ENCODE measurements around the gene DICER1.
"Not testable (repeated sequence)": the region's sequence is repeated elsewhere in the genome, so short reads cannot be mapped to it uniquely, and the experiment has no call there.

Gene DICER1

DNA sequence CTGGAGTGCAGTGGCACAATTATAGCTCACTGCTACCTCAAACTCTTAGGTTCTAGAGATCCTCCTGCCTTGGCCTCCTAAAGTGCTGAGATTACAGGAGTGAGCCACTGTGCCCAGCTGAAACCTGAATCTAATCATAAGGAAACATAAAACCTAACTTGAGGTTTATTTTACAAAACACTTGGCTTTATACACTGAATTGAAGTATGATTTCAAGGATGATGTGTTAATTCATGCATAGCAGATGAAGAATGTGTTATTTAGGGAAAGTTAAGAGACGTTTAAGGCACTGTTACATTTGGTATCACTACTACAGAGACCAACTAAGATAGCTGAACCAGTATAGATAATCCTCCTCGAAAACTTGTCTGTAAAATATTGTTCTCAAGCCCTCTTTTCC lies 6.4 kb downstream of the DICER1 start:
- DNase-seq (ENCODE audit: low read depth in 2 of 2) = no peak

DNA sequence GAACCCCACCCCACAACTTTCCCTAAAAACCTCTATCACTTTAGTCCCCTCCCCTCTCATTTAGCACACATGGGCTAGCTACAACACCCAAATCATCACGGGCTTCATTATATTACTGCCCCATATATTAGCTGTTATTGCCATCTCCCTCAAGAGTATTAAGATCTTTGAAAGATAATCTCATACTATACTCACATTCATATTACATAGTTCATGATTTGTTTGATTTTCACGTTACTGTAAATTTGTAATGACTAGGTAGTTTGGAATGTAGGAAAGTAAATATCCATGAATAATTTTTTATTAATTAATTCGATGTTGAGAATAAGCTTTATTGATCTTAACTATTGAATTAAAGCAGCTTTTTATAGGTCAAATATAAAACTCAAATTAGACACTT lies 7.9 kb downstream of the DICER1 start:
- no peak for DNase-seq (ENCODE audit: low read depth in 2 of 2)

- DNase-seq (ENCODE audit: low read depth in 2 of 2) = no peak
Measured at GRCh38 chr14:95147597-95147996, 9.7 kb downstream of the DICER1 start.

DNA sequence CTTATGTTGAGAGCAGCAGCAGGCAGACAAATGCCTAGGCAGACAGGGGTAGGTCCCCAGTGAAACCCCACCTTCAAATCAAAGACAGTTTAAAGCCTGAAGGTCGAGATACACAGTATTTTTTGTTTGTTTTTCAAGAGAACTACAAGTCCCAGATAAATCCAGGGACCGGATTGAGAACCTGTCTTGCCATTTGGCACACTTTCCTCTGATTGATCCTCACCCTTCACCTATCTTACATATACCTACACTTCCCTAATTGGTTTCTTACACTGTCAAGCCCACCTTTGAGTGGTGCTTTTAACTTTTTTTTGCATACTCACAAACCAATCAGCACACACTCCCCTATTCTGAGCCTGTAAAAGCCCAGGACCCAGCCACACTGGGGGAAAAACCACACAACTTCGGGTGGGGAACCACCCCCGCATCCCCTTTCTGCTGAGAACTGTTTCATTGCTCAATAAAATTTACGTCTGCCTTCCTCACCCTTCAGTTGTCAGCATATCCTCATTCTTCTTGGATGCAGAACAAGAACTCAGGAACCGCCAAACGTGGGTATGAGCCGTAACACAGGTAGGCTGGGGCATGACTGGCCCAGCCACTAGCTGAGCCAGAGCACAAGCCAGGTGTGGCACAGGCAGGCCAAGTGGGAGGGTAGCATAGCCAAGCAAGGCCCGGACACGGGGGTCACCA lies 11.1 kb downstream of the DICER1 start:
- no peak for DNase-seq (ENCODE audit: low read depth in 2 of 2)

GRCh38 chr14:95144849-95145248 lies 12.5 kb downstream of the DICER1 start:
- DNase-seq (ENCODE audit: low read depth in 2 of 2) = no peak

GRCh38 chr14:95143808-95144620 lies 13.3 kb downstream of the DICER1 start:
- DNase-seq (ENCODE audit: low read depth in 2 of 2) = no peak

DNA sequence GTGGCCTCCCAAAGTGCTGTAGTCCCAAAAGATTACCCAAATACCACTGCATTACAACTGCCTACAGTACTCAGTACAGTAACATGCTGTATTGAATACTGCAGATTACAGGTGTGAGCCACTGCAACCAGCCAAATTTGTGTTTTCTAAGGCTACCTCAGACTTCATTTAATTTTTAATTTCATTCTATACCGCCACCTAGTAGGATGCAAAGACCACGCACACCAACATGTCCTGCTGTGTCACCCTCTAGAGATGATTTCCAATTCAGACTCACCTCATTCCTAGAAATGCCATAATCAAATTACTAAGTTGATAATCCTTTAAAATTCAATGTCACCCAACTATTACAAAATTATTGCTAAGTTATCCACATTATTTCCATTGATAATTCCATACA lies 15.1 kb downstream of the DICER1 start:
- no peak for DNase-seq (ENCODE audit: low read depth in 2 of 2)

- DNase-seq (ENCODE audit: low read depth in 2 of 2) = no peak
Measured at GRCh38 chr14:95141684-95142083, 15.6 kb downstream of the DICER1 start.

DNA sequence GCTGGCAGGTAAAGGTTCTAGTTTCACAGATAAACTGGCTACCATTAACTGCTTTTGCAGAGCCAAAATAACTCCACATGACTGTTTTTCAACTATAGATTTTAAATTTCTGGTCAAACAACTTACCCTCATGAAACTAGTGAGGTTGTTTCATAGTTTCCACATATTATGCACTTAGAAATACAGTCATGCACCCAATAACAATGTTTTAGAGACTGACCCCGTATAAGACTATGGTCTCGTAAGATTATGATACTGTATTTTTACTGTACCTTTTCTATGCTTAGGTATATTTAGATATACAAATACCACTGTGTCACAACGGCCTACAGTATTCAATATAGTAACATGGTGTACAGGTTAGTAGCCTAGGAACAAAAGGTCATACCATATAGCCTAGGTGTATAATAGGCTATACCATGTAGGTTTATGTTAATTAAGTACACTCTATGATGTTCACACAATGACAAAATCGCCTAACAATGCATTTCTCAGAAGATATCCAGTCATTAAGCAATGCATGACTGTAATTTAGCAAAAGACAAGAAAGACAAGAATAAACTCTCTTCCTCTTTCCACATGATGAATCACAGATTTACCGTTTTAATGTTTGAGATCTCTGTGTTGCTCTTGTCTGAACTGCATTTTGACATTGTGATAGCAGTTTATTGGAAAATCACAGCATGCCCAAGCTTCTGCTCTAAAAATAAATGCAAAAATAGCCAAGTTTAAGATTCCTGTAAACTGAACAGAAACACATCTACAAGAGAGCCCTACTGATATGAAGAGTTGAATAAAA lies 17.1 kb downstream of the DICER1 start:
- no peak for DNase-seq (ENCODE audit: low read depth in 2 of 2)

DNA sequence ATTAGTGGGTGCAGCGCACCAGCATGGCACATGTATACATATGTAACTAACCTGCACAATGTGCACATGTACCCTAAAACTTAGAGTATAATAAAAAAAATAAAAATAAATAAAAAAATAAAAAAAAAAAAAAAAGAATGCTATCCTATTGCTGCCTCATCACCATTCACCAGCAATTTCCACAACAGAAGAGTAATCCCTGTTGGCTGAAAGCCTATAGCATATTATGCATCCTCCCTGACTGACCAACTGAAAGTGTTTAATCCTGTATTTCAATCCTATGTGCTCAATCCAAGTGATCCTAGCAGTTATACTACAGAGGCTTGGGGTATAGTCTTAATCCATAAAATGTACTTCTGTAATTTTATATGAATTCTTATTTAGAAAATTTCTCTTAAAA lies 18.5 kb downstream of the DICER1 start:
- DNase-seq (ENCODE audit: low read depth in 2 of 2) = no peak

- DNase-seq (ENCODE audit: low read depth in 2 of 2) = not testable (repeated sequence)
Measured at GRCh38 chr14:95138455-95138854, 18.9 kb downstream of the DICER1 start.

GRCh38 chr14:95137804-95138167 lies 19.5 kb downstream of the DICER1 start:
- DNase-seq (ENCODE audit: low read depth in 2 of 2) = no peak

DNA sequence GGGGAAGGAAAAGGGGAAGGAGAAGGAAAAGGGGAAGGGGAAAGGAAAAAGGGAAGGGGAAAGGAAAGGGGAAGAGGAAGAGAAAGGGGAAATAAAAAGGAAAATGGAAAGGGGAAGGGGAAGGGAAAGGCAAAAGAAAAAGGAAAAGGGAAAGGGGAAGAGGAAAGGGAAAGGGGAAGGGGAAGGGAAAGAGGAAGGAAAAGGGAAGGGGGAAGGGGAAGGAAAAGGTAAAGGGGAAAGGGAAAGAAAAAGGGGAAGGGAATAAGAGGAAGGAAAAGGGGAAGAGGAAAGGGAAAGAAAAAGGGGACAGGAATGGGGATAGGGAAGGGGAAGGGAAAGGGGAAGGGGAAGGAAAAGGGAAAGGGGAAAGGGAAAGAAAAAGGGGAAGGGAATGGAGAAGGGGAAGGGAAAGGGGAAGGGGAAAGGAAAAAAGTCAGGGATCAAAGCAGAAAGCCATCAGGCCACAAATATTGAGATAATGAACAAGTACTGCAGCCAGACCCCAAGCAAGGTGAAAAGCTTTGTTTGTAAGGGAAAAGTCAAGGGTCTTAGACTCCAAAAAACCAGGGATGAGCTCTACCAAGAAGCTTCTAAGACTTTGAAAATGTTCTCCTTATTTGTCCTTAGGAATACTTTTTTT lies 20.0 kb downstream of the DICER1 start:
- DNase-seq (ENCODE audit: low read depth in 2 of 2) = no peak

DNA sequence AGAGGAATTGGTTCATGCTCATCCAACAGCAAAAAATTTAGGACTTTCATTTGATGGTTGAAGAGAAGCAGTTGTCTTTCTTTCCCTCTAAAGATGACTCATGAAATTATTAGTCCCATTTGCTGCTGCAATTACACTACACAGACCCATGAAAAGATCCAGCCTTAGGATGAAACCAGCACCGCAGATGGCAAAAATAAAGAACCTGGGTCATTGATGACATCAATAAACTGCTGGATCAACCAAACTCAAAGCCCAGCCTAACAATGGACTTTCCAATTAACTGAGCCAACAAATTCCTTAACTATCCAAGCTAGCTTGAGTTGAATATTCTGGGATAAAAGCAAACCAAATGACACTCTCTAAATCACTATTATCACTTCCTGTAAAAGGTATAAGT lies 20.7 kb downstream of the DICER1 start:
- no peak for DNase-seq (ENCODE audit: low read depth in 2 of 2)

DNA sequence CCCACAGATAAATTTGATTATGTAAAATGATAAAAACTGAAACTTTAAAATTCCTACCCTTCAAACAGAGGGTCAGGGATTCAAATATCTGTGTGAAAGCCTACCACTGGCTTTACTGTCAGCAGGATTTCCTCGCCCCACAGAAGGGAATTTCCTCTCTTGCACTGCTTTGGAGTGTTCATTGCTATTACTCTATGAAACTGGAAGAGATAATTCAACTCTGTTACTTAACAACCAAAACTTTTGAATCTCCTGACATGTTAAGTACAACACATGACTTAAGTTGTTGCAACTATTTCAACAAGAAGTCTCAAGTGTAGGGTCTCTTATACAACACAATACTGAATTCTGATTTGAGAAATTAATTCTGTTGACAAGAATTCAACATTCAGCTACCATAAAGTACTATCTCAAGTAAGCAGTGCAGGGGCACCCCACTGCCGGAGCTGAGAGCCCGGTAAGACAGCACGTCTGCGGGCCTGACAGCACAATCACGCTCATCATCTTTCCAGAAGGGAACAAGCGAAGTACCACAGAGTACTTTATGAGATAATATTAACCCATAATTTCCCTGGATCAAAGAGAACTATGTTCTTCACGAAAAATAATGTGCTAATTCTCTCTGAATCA lies 22.9 kb downstream of the DICER1 start:
- no peak for DNase-seq (ENCODE audit: low read depth in 2 of 2)

DNA sequence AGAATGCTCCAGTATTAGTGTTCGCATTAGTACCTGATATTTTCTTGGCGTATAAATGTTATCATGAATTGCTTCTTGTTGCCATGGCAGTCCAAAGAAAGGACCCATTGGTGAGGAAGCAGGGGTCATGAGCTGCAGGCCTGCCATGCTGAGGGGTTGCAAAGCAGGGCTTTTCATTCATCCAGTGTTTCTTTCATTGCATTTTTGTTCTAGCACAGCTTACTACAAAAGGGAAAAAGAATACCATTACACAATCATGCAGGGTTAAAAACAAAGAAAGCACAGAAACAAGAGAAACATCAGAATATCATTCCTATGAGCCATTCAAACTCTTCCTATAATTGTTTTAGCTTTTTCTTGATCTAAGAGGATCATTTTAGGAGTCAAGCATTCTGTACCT lies 24.0 kb downstream of the DICER1 start:
- no peak for DNase-seq (ENCODE audit: low read depth in 2 of 2)

DNA sequence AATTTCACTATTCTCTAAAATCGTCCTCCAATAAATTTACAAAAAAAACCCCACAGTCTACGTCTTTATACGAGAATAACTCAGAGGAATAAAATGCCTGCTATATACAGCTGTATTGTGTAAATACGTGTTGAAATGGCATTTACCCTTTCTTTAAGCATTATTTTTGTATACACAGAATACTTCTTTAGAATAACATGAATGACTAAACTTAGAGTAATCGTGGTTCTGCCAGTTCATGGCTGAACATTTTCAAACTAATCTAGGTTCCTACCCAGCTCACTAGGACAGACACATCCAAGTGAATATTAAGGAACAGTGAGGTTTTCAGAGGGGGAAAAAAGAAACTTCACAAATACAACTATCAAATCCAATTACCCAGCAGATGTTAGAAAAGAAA lies 24.6 kb downstream of the DICER1 start:
- DNase-seq (ENCODE audit: low read depth in 2 of 2) = no peak

- no peak for DNase-seq (ENCODE audit: low read depth in 2 of 2)
Measured at GRCh38 chr14:95130549-95130948, 26.8 kb downstream of the DICER1 start.

GRCh38 chr14:95128140-95128539 lies 29.2 kb downstream of the DICER1 start:
- DNase-seq (ENCODE audit: low read depth in 2 of 2) = no peak

GRCh38 chr14:95127531-95127911 lies 29.8 kb downstream of the DICER1 start:
- DNase-seq (ENCODE audit: low read depth in 2 of 2) = no peak

DNA sequence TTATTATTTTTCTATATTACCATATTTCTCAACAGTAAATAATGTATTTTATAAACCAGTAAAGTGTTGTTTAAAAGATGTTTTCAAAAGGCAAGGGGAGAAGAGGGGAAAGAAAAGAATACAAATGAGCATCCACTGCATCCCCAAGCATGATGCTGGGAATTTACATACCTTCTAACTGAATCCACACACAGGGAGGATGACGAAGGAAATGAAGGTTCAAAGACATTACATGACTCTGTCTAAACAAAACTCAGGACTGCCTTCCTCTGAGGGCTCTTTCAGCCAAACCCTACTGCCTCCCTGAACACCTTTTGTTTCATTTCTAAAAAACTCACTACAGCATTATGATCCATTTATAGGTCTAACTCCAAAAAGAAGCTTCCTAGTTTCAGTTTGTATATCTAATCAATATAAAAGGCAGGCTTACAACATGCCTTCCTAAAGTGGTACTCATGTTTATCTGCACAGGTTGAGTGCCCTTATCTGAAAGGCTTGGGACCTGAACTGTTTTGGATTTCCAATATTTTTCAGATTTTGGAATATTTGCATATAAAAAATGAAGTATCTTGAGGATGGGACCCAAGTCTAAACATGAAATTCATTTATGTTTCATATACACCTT lies 30.3 kb downstream of the DICER1 start:
- no peak for DNase-seq (ENCODE audit: low read depth in 2 of 2)
